Motor neuron (in vitro differentiated cells): ENCODE results near the gene CCDC120. TPM values are rescaled to one million over a fixed set of nuclear protein-coding genes. Genes with fewer than 3 reads are reported as not detected.

Experiments used
- ATAC-seq, 8 experiments: fragments of 200-7000 bp; cut with Tn5 transposase; replicated peaks in 6 of 8; 2 replicates each; pipeline ENCODE4 v1.8.0; 2021; ENCODE audit warnings: mild to moderate bottlenecking in 8 of 8, moderate library complexity in 8 of 8
- H3K27ac ChIP-seq, 2 donors: fragments of 250-450 bp; sonication (Bioruptor Pico); 2 replicates each; pipeline ENCODE4 v1.9.0; 2021; ENCODE audit warnings: antibody characterized with exemption in 2 of 2, mild to moderate bottlenecking in 2 of 2, moderate library complexity in 1 of 2
- H3K4me1 ChIP-seq, 2 donors: fragments of 250-450 bp; sonication (Bioruptor Pico); replicated peaks in 1 of 2; 2 replicates each; pipeline ENCODE4 v1.6.1; 2021; ENCODE audit warnings: antibody characterized with exemption in 2 of 2, mild to moderate bottlenecking in 2 of 2, moderate library complexity in 1 of 2
- H3K4me3 ChIP-seq, 5 donors: fragments of 250-450 bp; sonication (Bioruptor Pico); 2 replicates each; pipeline ENCODE4 v1.9.0; 2021; ENCODE audit warnings: antibody characterized with exemption in 5 of 5, mild to moderate bottlenecking in 5 of 5, moderate library complexity in 4 of 5
- WGBS, 10 experiments: fragments of 450-650 bp; shearing (Covaris generic); methylation state at CpG; one replicate each; pipeline ENCODE4 v1.0.0; 2022; 5-methylcytosine and 5-hydroxymethylcytosine counted together
- in situ Hi-C, 9 experiments: fragments of 400-800 bp; cut with MboI; loops; one replicate each; pipeline ENCODE4 v1.15.0; 2021; ENCODE audit warnings: low sequenced_read_pairs in 9 of 9, low pct_unique_long_range_greater_than_20kb in 2 of 9; ENCODE audit not compliant: unreplicated experiment in 9 of 9
- total RNA-seq, 8 experiments: library from RNA; unstranded; fragments of 300-600 nt; gene quantifications; 2 replicates each; pipeline versions ENCODE4 v1.2.3 to v1.2.4, GENCODE V29; 2022

CCDC120 gene
- total RNA-seq, 8 experiments from 2014 or later: 0.15 to 5.7 (median 3.9) TPM

- ATAC-seq: no peak
- Histone ChIP-seq H3K27ac (no peak overlapping the region), H3K4me1 (peaks cover 0 to 2% of the 10 kb centered on the region in 2 donors), H3K4me3 (no peak overlapping the region)
- in situ Hi-C loops: no loop called here
- 60% methylated on average over 1 of the region's 6 CpGs; no CpG with 5 or more reads in 9 of the 10 experiments for WGBS, 10 experiments
Observed at GRCh38 chrX:49117581-49117980, 58.8 kb downstream of the CCDC120 start.

Other genes with a start within 250 kb of the CCDC120 start
- under 1 TPM in 7 of 8 experiments, not detected in 1; 0.27 to 0.90 (median 0.46) TPM for gene ERAS, start 232.5 kb upstream of the CCDC120 start, total RNA-seq
- gene PCSK1N, start 223.4 kb upstream of the CCDC120 start, total RNA-seq: 100 to 1,000 TPM in 1 of 8 experiments, 10 to 100 TPM in 6, 1 to 10 TPM in 1; 4.0 to 103 (median 33.2) TPM
- gene TIMM17B, start 161.2 kb upstream of the CCDC120 start, total RNA-seq: 100 to 1,000 TPM in 1 of 8 experiments, 10 to 100 TPM in 7; 40.6 to 102 (median 72.9) TPM
- 100 to 1,000 TPM in 3 of 8 experiments, 10 to 100 TPM in 5; 73.0 to 123 (median 99.1) TPM for gene PQBP1, start 161.1 kb upstream of the CCDC120 start, total RNA-seq
- 10 to 100 TPM; 15.1 to 38.3 (median 23.8) TPM for gene SLC35A2, start 147.4 kb upstream of the CCDC120 start, total RNA-seq
- 10 to 100 TPM in 4 of 8 experiments, 1 to 10 TPM in 4; 6.9 to 20.3 (median 9.5) TPM for gene PIM2, start 140.0 kb upstream of the CCDC120 start, total RNA-seq
- 10 to 100 TPM; 22.0 to 49.8 (median 36.6) TPM for gene OTUD5, start 101.4 kb upstream of the CCDC120 start, total RNA-seq
- gene KCND1, start 87.2 kb upstream of the CCDC120 start, total RNA-seq: 1 to 10 TPM in 6 of 8 experiments, under 1 TPM in 2; 0.65 to 3.1 (median 1.5) TPM
- gene GRIPAP1, start 56.7 kb upstream of the CCDC120 start, total RNA-seq: 10 to 100 TPM; 24.2 to 69.0 (median 44.8) TPM
- gene TFE3, start 15.6 kb upstream of the CCDC120 start, total RNA-seq: 10 to 100 TPM in 7 of 8 experiments, 1 to 10 TPM in 1; 9.7 to 43.2 (median 24.4) TPM
- gene PRAF2, start 15.0 kb downstream of the CCDC120 start, total RNA-seq: 10 to 100 TPM in 7 of 8 experiments, 1 to 10 TPM in 1; 9.9 to 29.1 (median 14.2) TPM
- gene WDR45, start 20.9 kb downstream of the CCDC120 start, total RNA-seq: 10 to 100 TPM; 20.7 to 97.3 (median 44.5) TPM
- 10 to 100 TPM; 16.3 to 29.8 (median 20.1) TPM for gene GPKOW, start 64.7 kb downstream of the CCDC120 start, total RNA-seq
- 1 to 10 TPM in 6 of 8 experiments, under 1 TPM in 2; 0.57 to 2.7 (median 1.4) TPM for gene MAGIX, start 103.8 kb downstream of the CCDC120 start, total RNA-seq
- gene PLP2, start 112.9 kb downstream of the CCDC120 start, total RNA-seq: 10 to 100 TPM in 3 of 8 experiments, 1 to 10 TPM in 5; 1.2 to 21.9 (median 6.0) TPM
- 10 to 100 TPM in 2 of 8 experiments, 1 to 10 TPM in 2, under 1 TPM in 4; 0.33 to 11.8 (median 1.1) TPM for gene PRICKLE3, start 127.4 kb downstream of the CCDC120 start, total RNA-seq
- 100 to 1,000 TPM in 1 of 8 experiments, 10 to 100 TPM in 4, 1 to 10 TPM in 2, under 1 TPM in 1; 0.92 to 144 (median 71.8) TPM for gene SYP, start 141.2 kb downstream of the CCDC120 start, total RNA-seq
- gene CACNA1F, start 174.3 kb downstream of the CCDC120 start, total RNA-seq: under 1 TPM in 2 of 8 experiments, not detected in 6; 0.28 to 0.41 TPM
- gene CCDC22, start 176.5 kb downstream of the CCDC120 start, total RNA-seq: 10 to 100 TPM in 1 of 8 experiments, 1 to 10 TPM in 7; 7.2 to 10.6 (median 9.3) TPM
- gene FOXP3, start 205.7 kb downstream of the CCDC120 start, total RNA-seq: under 1 TPM; 0.11 to 0.84 (median 0.26) TPM
- gene PPP1R3F, start 210.8 kb downstream of the CCDC120 start, total RNA-seq: 10 to 100 TPM in 5 of 8 experiments, 1 to 10 TPM in 3; 3.8 to 16.1 (median 11.2) TPM
- gene GAGE10, start 244.6 kb downstream of the CCDC120 start, total RNA-seq: not detected